Mucosa of stomach (tissue), 1 donor: ENCODE results near the gene MYO9A.
"Not testable (repeated sequence)": the region's sequence is repeated elsewhere in the genome, so short reads cannot be mapped to it uniquely, and the experiment has no call there.

Experiments
- H3K27me3 ChIP-seq: one replicate; pipeline ENCODE4 v1.7.0; 2013; ENCODE audit warnings: mild to moderate bottlenecking, low read length; ENCODE audit not compliant: control insufficient read depth, insufficient read depth
- H3K36me3 ChIP-seq: one replicate; pipeline ENCODE4 v1.7.0; 2013; ENCODE audit warnings: low read length; ENCODE audit not compliant: control insufficient read depth, insufficient read depth
- H3K4me1 ChIP-seq: one replicate; pipeline ENCODE4 v1.7.0; 2013; ENCODE audit warnings: mild to moderate bottlenecking, low read length; ENCODE audit not compliant: control insufficient read depth, insufficient read depth
- H3K4me3 ChIP-seq: one replicate; pipeline ENCODE4 v1.7.0; 2013; ENCODE audit warnings: low read length
- H3K9ac ChIP-seq: one replicate; pipeline ENCODE4 v1.7.0; 2013; ENCODE audit warnings: mild to moderate bottlenecking, low read length, moderate library complexity
- H3K9me3 ChIP-seq: one replicate; pipeline ENCODE4 v1.7.0; 2013; ENCODE audit warnings: mild to moderate bottlenecking, low read length, moderate library complexity; ENCODE audit not compliant: control insufficient read depth
- donor health status: Pancreatic carcinoma.

Gene MYO9A

GRCh38 chr15:72013703-72014102 is 104.2 kb downstream of the MYO9A start:
- Histone ChIP-seq H3K9me3 (no peaks in the 10 kb centered on the region), H3K9ac (no peak overlapping the region), H3K4me3 (no peak overlapping the region), H3K4me1 (no peaks in the 10 kb centered on the region), H3K27me3 (no peaks in the 10 kb centered on the region), H3K36me3 (no peaks in the 10 kb centered on the region)

GRCh38 chr15:72011302-72011942 is 106.5 kb downstream of the MYO9A start:
- no peaks in the 10 kb centered on the region for H3K36me3 ChIP-seq
- H3K4me3 ChIP-seq: no peak overlapping the region
- no peaks in the 10 kb centered on the region for H3K4me1 ChIP-seq
- H3K27me3 ChIP-seq: no peaks in the 10 kb centered on the region
- no peaks in the 10 kb centered on the region for H3K9me3 ChIP-seq
- no peak overlapping the region for H3K9ac ChIP-seq

- no peak overlapping the region for H3K9ac ChIP-seq
- H3K4me1 ChIP-seq: no peaks in the 10 kb centered on the region
- H3K36me3 ChIP-seq: no peaks in the 10 kb centered on the region
- H3K9me3 ChIP-seq: no peaks in the 10 kb centered on the region
- H3K27me3 ChIP-seq: no peaks in the 10 kb centered on the region
- no peak overlapping the region for H3K4me3 ChIP-seq
Observed at GRCh38 chr15:72009222-72009621, 108.7 kb downstream of the MYO9A start.

GRCh38 chr15:72006382-72006781 is 111.6 kb downstream of the MYO9A start:
- H3K4me1 ChIP-seq: no peaks in the 10 kb centered on the region
- H3K27me3 ChIP-seq: no peaks in the 10 kb centered on the region
- H3K9ac ChIP-seq: no peak overlapping the region
- no peak overlapping the region for H3K4me3 ChIP-seq
- no peaks in the 10 kb centered on the region for H3K36me3 ChIP-seq
- H3K9me3 ChIP-seq: no peaks in the 10 kb centered on the region

GRCh38 chr15:72005483-72005882 is 112.5 kb downstream of the MYO9A start:
- H3K4me1 ChIP-seq: no peaks in the 10 kb centered on the region
- H3K27me3 ChIP-seq: no peaks in the 10 kb centered on the region
- H3K36me3 ChIP-seq: no peaks in the 10 kb centered on the region
- H3K9me3 ChIP-seq: no peaks in the 10 kb centered on the region
- no peak overlapping the region for H3K4me3 ChIP-seq
- H3K9ac ChIP-seq: no peak overlapping the region

GRCh38 chr15:71999807-72000206 is 118.1 kb downstream of the MYO9A start:
- H3K4me1 ChIP-seq: no peaks in the 10 kb centered on the region
- H3K9me3 ChIP-seq: no peaks in the 10 kb centered on the region
- no peaks in the 10 kb centered on the region for H3K36me3 ChIP-seq
- no peak overlapping the region for H3K9ac ChIP-seq
- no peaks in the 10 kb centered on the region for H3K27me3 ChIP-seq
- H3K4me3 ChIP-seq: no peak overlapping the region

GRCh38 chr15:71998717-71999116 is 119.2 kb downstream of the MYO9A start:
- not testable (repeated sequence) for H3K4me3 ChIP-seq, H3K9me3 ChIP-seq, H3K9ac ChIP-seq, H3K4me1 ChIP-seq, H3K36me3 ChIP-seq, H3K27me3 ChIP-seq

GRCh38 chr15:71997691-71998090 is 120.3 kb downstream of the MYO9A start:
- H3K36me3 ChIP-seq: no peaks in the 10 kb centered on the region
- H3K9me3 ChIP-seq: no peaks in the 10 kb centered on the region
- no peaks in the 10 kb centered on the region for H3K4me1 ChIP-seq
- H3K4me3 ChIP-seq: no peak overlapping the region
- H3K9ac ChIP-seq: no peak overlapping the region
- no peaks in the 10 kb centered on the region for H3K27me3 ChIP-seq

- no peak overlapping the region for H3K9ac ChIP-seq
- H3K27me3 ChIP-seq: no peaks in the 10 kb centered on the region
- H3K4me3 ChIP-seq: no peak overlapping the region
- H3K4me1 ChIP-seq: no peaks in the 10 kb centered on the region
- H3K9me3 ChIP-seq: no peaks in the 10 kb centered on the region
- H3K36me3 ChIP-seq: no peaks in the 10 kb centered on the region
Observed at GRCh38 chr15:71975816-71976150, 142.2 kb downstream of the MYO9A start.

- Histone ChIP-seq H3K4me3 (no peak overlapping the region), H3K27me3 (no peaks in the 10 kb centered on the region), H3K9me3 (no peaks in the 10 kb centered on the region), H3K4me1 (no peaks in the 10 kb centered on the region), H3K9ac (no peak overlapping the region), H3K36me3 (no peaks in the 10 kb centered on the region)
Observed at GRCh38 chr15:71974211-71974610, 143.7 kb downstream of the MYO9A start.

- Histone ChIP-seq H3K9ac (no peak overlapping the region), H3K27me3 (no peaks in the 10 kb centered on the region), H3K9me3 (no peaks in the 10 kb centered on the region), H3K36me3 (no peaks in the 10 kb centered on the region), H3K4me3 (no peak overlapping the region), H3K4me1 (no peaks in the 10 kb centered on the region)
Observed at GRCh38 chr15:71973366-71973765, 144.6 kb downstream of the MYO9A start.

- H3K27me3 ChIP-seq: no peaks in the 10 kb centered on the region
- no peaks in the 10 kb centered on the region for H3K4me1 ChIP-seq
- no peaks in the 10 kb centered on the region for H3K9me3 ChIP-seq
- no peak overlapping the region for H3K9ac ChIP-seq
- no peaks in the 10 kb centered on the region for H3K36me3 ChIP-seq
- H3K4me3 ChIP-seq: no peak overlapping the region
Observed at GRCh38 chr15:71971905-71972304, 146.0 kb downstream of the MYO9A start.

GRCh38 chr15:71970435-71970834 is 147.5 kb downstream of the MYO9A start:
- H3K9ac ChIP-seq: no peak overlapping the region
- no peak overlapping the region for H3K4me3 ChIP-seq
- H3K27me3 ChIP-seq: no peaks in the 10 kb centered on the region
- H3K4me1 ChIP-seq: no peaks in the 10 kb centered on the region
- H3K9me3 ChIP-seq: no peaks in the 10 kb centered on the region
- no peaks in the 10 kb centered on the region for H3K36me3 ChIP-seq
